IMR-90 (cell line): ENCODE results near the gene NR5A1. TPM values are rescaled to one million over a fixed set of nuclear protein-coding genes. Genes with fewer than 3 reads are reported as not detected.

Experiments
- ATAC-seq: fragments of 200-7000 bp; cut with Tn5 transposase; 2 replicates; pipeline ENCODE4 v1.9.1; 2020; ENCODE audit warnings: low read depth, mild to moderate bottlenecking, moderate library complexity
- BruUV-seq: library from RNA; stranded (reverse); fragments of 400-500 nt; replicated peaks from 2 replicates; lab custom pipeline; 2021; lab: Mats Ljungman, UMichigan
- CTCF ChIA-PET: fragments of 300-600 bp; formaldehyde crosslinking; extraction: SDS; loops from one replicate; lab custom pipeline; 2021; ENCODE audit warnings: antibody characterized with exemption; lab: Yijun Ruan, JAX
- POLR2A ChIA-PET: fragments of 300-600 bp; sonication (Branson Sonifier 250); formaldehyde crosslinking; loops from one replicate; lab custom pipeline; 2022; ENCODE audit warnings: antibody characterized with exemption; ENCODE audit not compliant: unreplicated experiment; lab: Charles Lee
- DNase-seq: peaks from one replicate; pipeline ENCODE4 v3.0.0; 2013
- H2AFZ ChIP-seq: replicated peaks from 2 replicates; pipeline ENCODE3; 2013; ENCODE audit warnings: low read length, mild to moderate bottlenecking; ENCODE audit not compliant: poor library complexity
- H2AK5ac ChIP-seq: 2 replicates; pipeline ENCODE4 v1.6.1; 2013; ENCODE audit warnings: low read depth, low read length, inconsistent platforms
- H2AK9ac ChIP-seq: replicated peaks from 2 replicates; pipeline ENCODE3; 2013; ENCODE audit warnings: mild to moderate bottlenecking, low read depth, low read length, moderate library complexity; ENCODE audit not compliant: poor library complexity
- H2BK120ac ChIP-seq: 2 replicates; pipeline ENCODE4 v1.6.1; 2013; ENCODE audit warnings: low read depth, low read length, inconsistent platforms
- H2BK15ac ChIP-seq: 3 replicates; pipeline ENCODE4 v1.6.1; 2013; ENCODE audit warnings: low read depth, low read length, inconsistent platforms
- H2BK20ac ChIP-seq: 2 replicates; pipeline ENCODE4 v1.6.1; 2013; ENCODE audit warnings: low read depth, mild to moderate bottlenecking, inconsistent platforms, low read length, moderate library complexity
- H2BK5ac ChIP-seq: 2 replicates; pipeline ENCODE4 v1.6.1; 2013; ENCODE audit warnings: mild to moderate bottlenecking, low read depth, low read length, inconsistent platforms; ENCODE audit not compliant: poor library complexity, severe bottlenecking
- H3K14ac ChIP-seq: replicated peaks from 2 replicates; pipeline ENCODE4 v1.6.1; 2013; ENCODE audit warnings: low read depth, low read length, inconsistent platforms
- H3K18ac ChIP-seq: 2 replicates; pipeline ENCODE4 v1.6.1; 2013; ENCODE audit warnings: low read depth, low read length, control low read depth
- H3K23ac ChIP-seq: 2 replicates; pipeline ENCODE4 v1.6.1; 2013; ENCODE audit warnings: low read depth, low read length, inconsistent platforms
- H3K27ac ChIP-seq: 2 replicates; pipeline ENCODE4 v1.5.1; 2013; ENCODE audit warnings: mild to moderate bottlenecking, control low read depth, low read length; ENCODE audit not compliant: insufficient read depth
- H3K27me3 ChIP-seq: 2 replicates; pipeline ENCODE4 v1.6.1; 2013; ENCODE audit warnings: low read length; ENCODE audit not compliant: control insufficient read depth, insufficient read depth
- H3K36me3 ChIP-seq: 2 replicates; pipeline ENCODE4 v1.6.1; 2013; ENCODE audit warnings: low read length, mixed read lengths; ENCODE audit not compliant: control insufficient read depth, insufficient read depth
- H3K4ac ChIP-seq: 2 replicates; pipeline ENCODE4 v1.6.1; 2013; ENCODE audit warnings: low read depth, low read length, inconsistent platforms
- H3K4me1 ChIP-seq: 2 replicates; pipeline ENCODE4 v1.6.1; 2013; ENCODE audit warnings: low read length, mixed read lengths; ENCODE audit not compliant: control insufficient read depth, insufficient read depth
- H3K4me2 ChIP-seq: 2 replicates; pipeline ENCODE4 v1.6.1; 2013; ENCODE audit warnings: low read depth, mild to moderate bottlenecking, control low read depth, low read length, moderate library complexity
- H3K4me3 ChIP-seq: 2 replicates; pipeline ENCODE4 v1.5.1; 2013; ENCODE audit warnings: low read depth, mild to moderate bottlenecking, control low read depth, low read length, moderate library complexity; ENCODE audit not compliant: insufficient read depth
- H3K56ac ChIP-seq: 2 replicates; pipeline ENCODE4 v1.6.1; 2013; ENCODE audit warnings: low read length, inconsistent platforms; ENCODE audit not compliant: insufficient read depth; ENCODE audit errors: extremely low read depth
- H3K79me1 ChIP-seq, 2 experiments: 2 replicates each; pipeline ENCODE4 v1.6.1; 2013; ENCODE audit warnings: low read length in 2 of 2, inconsistent platforms in 1 of 2, low read depth in 1 of 2
- H3K9ac ChIP-seq: 2 replicates; pipeline ENCODE4 v1.6.1; 2013; ENCODE audit warnings: low read depth, low read length, control low read depth
- H3K9me1 ChIP-seq: 2 replicates; pipeline ENCODE4 v1.6.1; 2013; ENCODE audit warnings: low read length, inconsistent platforms; ENCODE audit not compliant: insufficient read depth
- H3K9me3 ChIP-seq: 2 replicates; pipeline ENCODE4 v1.6.1; 2013; ENCODE audit warnings: low read length; ENCODE audit not compliant: control insufficient read depth, insufficient read depth
- H4K20me1 ChIP-seq: 2 replicates; pipeline ENCODE4 v1.6.1; 2013; ENCODE audit warnings: low read length, inconsistent platforms; ENCODE audit not compliant: insufficient read depth
- H4K5ac ChIP-seq: 2 replicates; pipeline ENCODE4 v1.6.1; 2013; ENCODE audit warnings: mild to moderate bottlenecking, low read depth, low read length, control low read depth
- H4K8ac ChIP-seq, 2 experiments: 2 replicates each; pipeline ENCODE4 v1.6.1; 2013; ENCODE audit warnings: low read depth in 2 of 2, low read length in 2 of 2, control low read depth in 1 of 2, inconsistent platforms in 1 of 2
- H4K91ac ChIP-seq: 2 replicates; pipeline ENCODE4 v1.6.1; 2013; ENCODE audit warnings: low read depth, low read length, inconsistent platforms; ENCODE audit not compliant: insufficient read depth
- BHLHE40 ChIP-seq: fragments of 150-350 bp; IDR thresholded peaks from 2 replicates; pipeline ENCODE4 v1.6.1; 2016; ENCODE audit warnings: mild to moderate bottlenecking, low read depth, low read length
- CEBPB ChIP-seq: IDR thresholded peaks from 2 replicates; pipeline ENCODE4 v1.6.1; 2012; ENCODE audit warnings: low read depth, low read length, improper control_type of control experiment
- CHD1 ChIP-seq: IDR thresholded peaks from 2 replicates; pipeline ENCODE4 v1.6.1; 2012; ENCODE audit warnings: low read depth, low read length, improper control_type of control experiment
- CTCF ChIP-seq: conservative IDR thresholded peaks from 2 replicates; pipeline ENCODE4 v1.5.1; 2012; ENCODE audit warnings: mild to moderate bottlenecking, low read depth, low read length, improper control_type of control experiment
- FOS ChIP-seq: fragments of 150-350 bp; IDR thresholded peaks from 2 replicates; pipeline ENCODE4 v1.6.1; 2016; ENCODE audit warnings: low read depth, low read length
- MAFK ChIP-seq: IDR thresholded peaks from 2 replicates; pipeline ENCODE4 v1.6.1; 2012; ENCODE audit warnings: low read depth, low read length, improper control_type of control experiment
- MAZ ChIP-seq: IDR thresholded peaks from 2 replicates; pipeline ENCODE4 v1.6.1; 2012; ENCODE audit warnings: low read depth, mild to moderate bottlenecking, low read length, improper control_type of control experiment, moderate library complexity, borderline replicate concordance
- MXI1 ChIP-seq: IDR thresholded peaks from 2 replicates; pipeline ENCODE4 v1.6.1; 2012; ENCODE audit warnings: low read depth, mild to moderate bottlenecking, low read length, moderate library complexity, borderline replicate concordance
- NFE2L2 ChIP-seq: fragments of 150-350 bp; IDR thresholded peaks from 2 replicates; pipeline ENCODE4 v1.6.1; 2016; ENCODE audit warnings: low read depth, mild to moderate bottlenecking, low read length
- POLR2A ChIP-seq: IDR thresholded peaks from 2 replicates; pipeline ENCODE4 v1.6.1; 2012; ENCODE audit warnings: mild to moderate bottlenecking, low read depth, low read length
- RAD21 ChIP-seq: IDR thresholded peaks from 2 replicates; pipeline ENCODE4 v1.6.1; 2012; ENCODE audit warnings: low read length, improper control_type of control experiment
- RCOR1 ChIP-seq: IDR thresholded peaks from 2 replicates; pipeline ENCODE4 v1.6.1; 2012; ENCODE audit warnings: mild to moderate bottlenecking, low read length, improper control_type of control experiment; ENCODE audit not compliant: insufficient replicate concordance
- RFX5 ChIP-seq: IDR thresholded peaks from 2 replicates; pipeline ENCODE4 v1.8.0; 2012; ENCODE audit warnings: low read depth, mild to moderate bottlenecking, low read length, moderate library complexity
- SMC3 ChIP-seq: fragments of 150-350 bp; IDR thresholded peaks from 2 replicates; pipeline ENCODE4 v1.6.1; 2016; ENCODE audit warnings: low read depth, mild to moderate bottlenecking, antibody characterized with exemption, low read length, moderate library complexity
- dilution Hi-C: fragments of 300-500 bp; cut with HindIII; formaldehyde crosslinking; loops from one replicate; pipeline ENCODE4 v1.14.3; 2018; ENCODE audit warnings: low sequenced_read_pairs; ENCODE audit not compliant: unreplicated experiment
- in situ Hi-C: fragments of 300-500 bp; cut with MboI; formaldehyde crosslinking; loops from 3 replicates; pipeline ENCODE4 v1.14.3; 2019; ENCODE audit warnings: low sequenced_read_pairs, inconsistent platforms, mixed read lengths
- intact Hi-C: fragments of 100-400 bp; cut with micrococcal nuclease; formaldehyde crosslinking; loops from 2 replicates; pipeline ENCODE4 v1.10.0; 2022
- polyA plus RNA-seq, 3 experiments: library from polyadenylated mRNA; depleted of rRNA; stranded (reverse); fragments of >200 nt; gene quantifications; 2 replicates each; pipeline ENCODE4 v1.2.3, GENCODE V29; 2012; ENCODE audit warnings: low replicate concordance in 1 of 3
- total RNA-seq: library from RNA; depleted of rRNA; stranded (reverse); fragments of >200 nt; gene quantifications from 2 replicates; pipeline ENCODE4 v1.2.3, GENCODE V29; 2012

NR5A1 gene
- total and polyA plus RNA-seq, 2 of the 4 experiments (the other 2 are of a cell fraction): not detected

- in situ Hi-C loops (no loop called here), dilution Hi-C loops (no loop called here), intact Hi-C loops (no loop called here)
- H2BK5ac ChIP-seq: no peak overlapping the region
- ATAC-seq (no peak), DNase-seq (no peak)
- no TSS peak for BruUV-seq
- H2AFZ ChIP-seq: no peak overlapping the region
- TF ChIP-seq NFE2L2: no peak
- no peak for TF ChIP-seq POLR2A
- no peak for TF ChIP-seq CTCF
- no peak for TF ChIP-seq CHD1
- no peak for TF ChIP-seq MAZ
- no peak for TF ChIP-seq FOS
- no peak for TF ChIP-seq SMC3
- TF ChIP-seq CEBPB: no peak
- TF ChIP-seq RCOR1: no peak
- no peak for TF ChIP-seq BHLHE40
- no peak for TF ChIP-seq RFX5
- no peak for TF ChIP-seq RAD21
- TF ChIP-seq MXI1: no peak
- no peak for TF ChIP-seq MAFK
- no peak overlapping the region for H3K4ac ChIP-seq
- no peak overlapping the region for H2AK9ac ChIP-seq
- H2BK20ac ChIP-seq: no peak overlapping the region
- H4K20me1 ChIP-seq: no peaks in the 10 kb centered on the region
- H3K4me2 ChIP-seq: no peak overlapping the region
- H3K14ac ChIP-seq: no peak overlapping the region
- no peak overlapping the region for H3K27ac ChIP-seq
- H3K4me1 ChIP-seq: no peaks in the 10 kb centered on the region
- H3K9ac ChIP-seq: no peak overlapping the region
- H4K5ac ChIP-seq: no peak overlapping the region
- H4K8ac ChIP-seq: no peak overlapping the region
- H3K9me1 ChIP-seq: no peaks in the 10 kb centered on the region
- H3K56ac ChIP-seq: no peak overlapping the region
- H2AK5ac ChIP-seq: no peak overlapping the region
- no peak overlapping the region for H2BK15ac ChIP-seq
- no peak overlapping the region for H4K91ac ChIP-seq
- CTCF ChIA-PET: no interaction called here
- H3K79me1 ChIP-seq: no peaks in the 10 kb centered on the region
- H3K9me3 ChIP-seq: peaks cover 9% of the 10 kb centered on the region
- peaks cover 45% of the 10 kb centered on the region for H3K27me3 ChIP-seq
- no peaks in the 10 kb centered on the region for H3K36me3 ChIP-seq
- no peak overlapping the region for H3K23ac ChIP-seq
- no peak overlapping the region for H3K18ac ChIP-seq
- POLR2A ChIA-PET: interaction anchor here (0.5 to 0.6 kb wide), 2 partner anchors 19 to 50 kb away, joined by 3 read pairs; no protein-coding TSS in a partner anchor
- H2BK120ac ChIP-seq: no peak overlapping the region
- no peak overlapping the region for H3K4me3 ChIP-seq
Measured at GRCh38 chr9:124436320-124436719, 70.9 kb downstream of the NR5A1 start.
